ENCODE results near the gene EFCAB9. TPM values are rescaled to one million over a fixed set of nuclear protein-coding genes. Genes with fewer than 3 reads are reported as not detected.

EFCAB9 gene
- total and polyA plus RNA-seq, 2 of the 8 experiments (the other 6 are each of a cell fraction or from before 2014, with no cell fraction given) = not detected

GRCh38 chr5:172149073-172149472, 44.9 kb upstream of the EFCAB9 start:
- no peak overlapping the region for H3K4me2 ChIP-seq (ENCODE audit: insufficient read depth in 1 of 2, low read depth in 2 of 2, low read length in 2 of 2)
- H3K4ac ChIP-seq (replicated peaks; ENCODE audit: insufficient read length, low read depth, low read length) = no peak overlapping the region
- no peaks in the 10 kb centered on the region; the same call in 1 of the 2 replicates for H3K79me1 ChIP-seq (ENCODE audit: low read depth, low read length)
- H3K79me2 ChIP-seq (ENCODE audit: control insufficient read depth in 1 of 2, insufficient read depth in 2 of 2, low read length in 2 of 2) = no peaks in the 10 kb centered on the region
- peaks cover 0 to 8% (median 2%) of the 10 kb centered on the region in 4 experiments; a peak in 5 of 7 replicates for H3K4me1 ChIP-seq (replicated peaks in 1 of 4; ENCODE audit: control insufficient read depth in 3 of 4, insufficient read depth in 4 of 4, low read length in 3 of 4)
- no peak overlapping the region for H3K9ac ChIP-seq (replicated peaks in 1 of 4; ENCODE audit: extremely low read depth in 1 of 4, low read depth in 3 of 4, low read length in 3 of 4)
- H3K27ac ChIP-seq (ENCODE audit: low read depth, low read length) = no peak overlapping the region
- H4K20me1 ChIP-seq (replicated peaks in 1 of 2; ENCODE audit: control insufficient read depth in 1 of 2, insufficient read depth in 2 of 2, low read length in 2 of 2) = peaks cover 2 to 5% of the 10 kb centered on the region in 2 experiments
- H3K56ac ChIP-seq (replicated peaks; ENCODE audit: insufficient read length, low read depth, low read length) = no peak overlapping the region
- no peak overlapping the region for H4K5ac ChIP-seq (ENCODE audit: insufficient read length, low read depth, low read length)
- no peaks in the 10 kb centered on the region for H3K9me3 ChIP-seq (ENCODE audit: insufficient read depth in 2 of 2, low read depth in 1 of 2, low read length in 1 of 2)
- no peak overlapping the region for H2BK12ac ChIP-seq (ENCODE audit: low read depth, low read length)
- ChIA-PET POLR2A (ENCODE audit: partially characterized antibody) (interaction anchor here (0.6 kb wide), 1 partner anchor 45 kb away, joined by 3 read pairs; no protein-coding TSS in a partner anchor), CTCF (ENCODE audit: partially characterized antibody) (no interaction called here)
- no peak overlapping the region for H2AFZ ChIP-seq (ENCODE audit: low read length)
- H2BK120ac ChIP-seq (replicated peaks; ENCODE audit: low read depth, low read length) = no peak overlapping the region
- H2AK5ac ChIP-seq (ENCODE audit: low read depth, low read length) = no peak overlapping the region
- H3K18ac ChIP-seq (ENCODE audit: extremely low read depth, low read length) = no peak overlapping the region; the same call in 1 of the 2 replicates
- no peak overlapping the region for H3K23ac ChIP-seq (ENCODE audit: insufficient read length)
- no peak overlapping the region for H4K91ac ChIP-seq (replicated peaks; ENCODE audit: insufficient read length, low read length)
- no peaks in the 10 kb centered on the region for H3K36me3 ChIP-seq (ENCODE audit: control insufficient read depth in 2 of 4, insufficient read depth in 4 of 4, low read length in 3 of 4)
- H4K8ac ChIP-seq (ENCODE audit: extremely low read depth, insufficient read depth, low read length) = no peak overlapping the region
- H2BK20ac ChIP-seq (ENCODE audit: low read length) = no peak overlapping the region
- H2BK5ac ChIP-seq (ENCODE audit: low read depth, low read length) = no peak overlapping the region
- FAIRE-seq (no peak), DNase-seq (ENCODE audit: low read depth in 1 of 2, low spot score in 2 of 2) (no peak)
- no peak overlapping the region for H3K14ac ChIP-seq (ENCODE audit: insufficient read length)
- 84% methylated on average over 3 of the region's 3 CpGs; no CpG with 5 or more reads in 1 of the 2 experiments for whole genome bisulfite sequencing, 2 experiments (ENCODE audit: extremely low coverage in 1 of 2, insufficient coverage in 1 of 2, insufficient read length in 1 of 2, insufficient replicate concordance in 2 of 2, low coverage in 1 of 2, low lambda C conversion rate in 2 of 2, missing lambda C conversion rate in 1 of 2)
- no peaks in the 10 kb centered on the region for H3K27me3 ChIP-seq (replicated peaks in 1 of 4; ENCODE audit: control insufficient read depth in 3 of 4, extremely low read depth in 1 of 4, insufficient read depth in 3 of 4, low read length in 3 of 4)
- H2BK15ac ChIP-seq (ENCODE audit: low read length) = no peak overlapping the region
- no peaks in the 10 kb centered on the region for H3K23me2 ChIP-seq (ENCODE audit: low read depth, low read length)
- H3K4me3 ChIP-seq (ENCODE audit: extremely low read depth in 1 of 4, insufficient read depth in 2 of 4, low read depth in 3 of 4, low read length in 4 of 4) = no peak overlapping the region
- no peak for TF ChIP-seq RXRA (IDR thresholded peaks at IDR 0.05; ENCODE audit: insufficient read depth, low read depth, low read length)
- TF ChIP-seq CTCF (IDR thresholded peaks at IDR 0.05; ENCODE audit: control extremely low read depth in 1 of 3, insufficient read depth in 1 of 3, low read depth in 1 of 3, low read length in 3 of 3) = no peak
- TF ChIP-seq CEBPB (IDR thresholded peaks at IDR 0.05; ENCODE audit: low read depth, low read length) = no peak
- no peak for TF ChIP-seq CHD2 (IDR thresholded peaks at IDR 0.05; ENCODE audit: low read length)
- no peak for TF ChIP-seq SP4 (IDR thresholded peaks at IDR 0.05; ENCODE audit: low read length)
- TF ChIP-seq BCL11A (IDR thresholded peaks at IDR 0.05; ENCODE audit: low read depth in 2 of 2, low read length in 2 of 2) = no peak
- no peak for TF ChIP-seq SAP30 (IDR thresholded peaks at IDR 0.05; ENCODE audit: insufficient read depth, insufficient replicate concordance, low read length)
- no peak for TF ChIP-seq BACH1 (IDR thresholded peaks at IDR 0.05; ENCODE audit: low read length)
- TF ChIP-seq EP300 (IDR thresholded peaks at IDR 0.05; ENCODE audit: borderline replicate concordance in 1 of 2, low read depth in 2 of 2, low read length in 2 of 2) = no peak
- TF ChIP-seq NRF1 (IDR thresholded peaks at IDR 0.05; ENCODE audit: low read depth, low read length) = no peak
- TF ChIP-seq CREB1 (IDR thresholded peaks at IDR 0.05) = no peak
- TF ChIP-seq EGR1 (IDR thresholded peaks at IDR 0.05; ENCODE audit: borderline replicate concordance, low read depth, low read length) = no peak
- no peak for TF ChIP-seq JUND (IDR thresholded peaks at IDR 0.05; ENCODE audit: low read length)

All from H1 (cell line).